ENCODE data around the gene GNG12.

DNA sequence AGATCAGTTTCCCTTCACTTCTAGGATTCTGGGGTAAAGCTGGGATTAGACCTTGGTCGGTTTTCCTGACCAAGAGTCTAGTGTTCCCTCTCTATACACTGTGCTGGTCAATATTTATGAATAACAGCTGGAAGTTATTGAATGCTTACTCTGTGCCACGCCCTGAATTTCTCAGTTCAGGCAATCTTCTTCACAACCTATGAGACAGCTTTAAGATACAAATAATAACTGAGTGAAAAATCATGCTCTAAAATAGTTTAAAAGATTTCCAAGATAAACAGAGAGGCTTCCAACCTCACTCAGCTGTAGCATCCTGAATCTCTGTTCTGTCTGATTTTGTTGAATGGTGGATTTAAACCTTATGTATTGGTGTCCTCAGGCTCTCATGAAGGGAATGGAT, 72.2 kb downstream of the GNG12 start:
- TF ChIP-seq, protein P1, sequence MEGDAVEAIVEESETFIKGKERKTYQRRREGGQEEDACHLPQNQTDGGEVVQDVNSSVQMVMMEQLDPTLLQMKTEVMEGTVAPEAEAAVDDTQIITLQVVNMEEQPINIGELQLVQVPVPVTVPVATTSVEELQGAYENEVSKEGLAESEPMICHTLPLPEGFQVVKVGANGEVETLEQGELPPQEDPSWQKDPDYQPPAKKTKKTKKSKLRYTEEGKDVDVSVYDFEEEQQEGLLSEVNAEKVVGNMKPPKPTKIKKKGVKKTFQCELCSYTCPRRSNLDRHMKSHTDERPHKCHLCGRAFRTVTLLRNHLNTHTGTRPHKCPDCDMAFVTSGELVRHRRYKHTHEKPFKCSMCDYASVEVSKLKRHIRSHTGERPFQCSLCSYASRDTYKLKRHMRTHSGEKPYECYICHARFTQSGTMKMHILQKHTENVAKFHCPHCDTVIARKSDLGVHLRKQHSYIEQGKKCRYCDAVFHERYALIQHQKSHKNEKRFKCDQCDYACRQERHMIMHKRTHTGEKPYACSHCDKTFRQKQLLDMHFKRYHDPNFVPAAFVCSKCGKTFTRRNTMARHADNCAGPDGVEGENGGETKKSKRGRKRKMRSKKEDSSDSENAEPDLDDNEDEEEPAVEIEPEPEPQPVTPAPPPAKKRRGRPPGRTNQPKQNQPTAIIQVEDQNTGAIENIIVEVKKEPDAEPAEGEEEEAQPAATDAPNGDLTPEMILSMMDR (IDR thresholded peaks at IDR 0.05; ENCODE audit: extremely low read depth in 1 of 2, insufficient read depth in 1 of 2, low read depth in 1 of 2, low read length in 2 of 2): no peak
- no peak for TF ChIP-seq EZH2 (IDR thresholded peaks at IDR 0.05; ENCODE audit: borderline replicate concordance, low read depth, low read length, severe bottlenecking)
- no peak for TF ChIP-seq GATA2 (IDR thresholded peaks at IDR 0.05; ENCODE audit: insufficient read depth, insufficient read length, low read depth, low read length)
- no peak for TF ChIP-seq POLR2AphosphoS5 (IDR thresholded peaks at IDR 0.05; ENCODE audit: insufficient read depth, low read depth, low read length)
